Testis (tissue), 3 donors: ENCODE measurements around the gene DOC2A. TPM values are rescaled to one million over a fixed set of nuclear protein-coding genes. Genes with fewer than 3 reads are reported as not detected.
"Not testable (repeated sequence)": the region's sequence is repeated elsewhere in the genome, so short reads cannot be mapped to it uniquely, and the experiment has no call there.

Experiments used
- DNase-seq: peaks from one replicate; pipeline ENCODE4 v3.0.0-alpha.2; 2019
- H3K27ac ChIP-seq, 2 donors: fragments of 200-600 bp; sonication (generic); one replicate each; pipeline ENCODE4 v1.5.1; 2019
- H3K27me3 ChIP-seq: fragments of 200-600 bp; sonication (generic); one replicate; pipeline ENCODE4 v1.5.1; 2019
- H3K36me3 ChIP-seq: fragments of 200-600 bp; sonication (generic); one replicate; pipeline ENCODE4 v1.5.1; 2017; ENCODE audit warnings: low read depth; ENCODE audit errors: missing control alignments
- H3K4me1 ChIP-seq: fragments of 200-600 bp; sonication (generic); one replicate; pipeline ENCODE4 v1.5.1; 2019
- H3K4me3 ChIP-seq, 2 donors: fragments of 200-600 bp; sonication (generic); one replicate each; pipeline ENCODE4 v1.5.1; 2017 to 2019
- H3K9me3 ChIP-seq: fragments of 200-600 bp; sonication (generic); one replicate; pipeline ENCODE4 v1.5.1; 2017
- CTCF ChIP-seq, 3 experiments: fragments of 450-650 bp in 2 of 3; fragments of 200-600 bp in 1 of 3; sonication (generic) in 1 of 3; IDR thresholded peaks; one replicate each; pipeline ENCODE4 v1.5.1; 2016 to 2019; ENCODE audit warnings: antibody characterized with exemption in 3 of 3, mild to moderate bottlenecking in 2 of 3, moderate library complexity in 1 of 3
- POLR2A ChIP-seq: fragments of 450-650 bp; IDR thresholded peaks from one replicate; pipeline ENCODE4 v1.6.1; 2017; ENCODE audit warnings: antibody characterized with exemption, mild to moderate bottlenecking, moderate library complexity
- WGBS, 2 donors: methylation state at CpG; one replicate each; pipeline ENCODE4 v1.1.5; 2018; 5-methylcytosine and 5-hydroxymethylcytosine counted together
- intact Hi-C: fragments of 100-400 bp; cut with DNase I; formaldehyde crosslinking; loops from one replicate; pipeline ENCODE4 v1.15.1; 2023; ENCODE audit warnings: low total_unique reads
- polyA plus RNA-seq: library from polyadenylated mRNA; stranded (reverse); fragments of 350-450 nt; fragmentation: Illumina TruSeq; extraction: RNeasy Lipid Tissue Mini Kit (QIAGEN cat#74804); gene quantifications from one replicate; pipeline ENCODE4 v1.2.3, GENCODE V29; 2014; ENCODE audit warnings: low read depth, low replicate concordance; ENCODE audit not compliant: insufficient read depth
- total RNA-seq, 2 donors: library from RNA; depleted of rRNA; stranded (reverse); fragments of >200 nt; gene quantifications; one replicate each; pipeline ENCODE4 v1.2.3, GENCODE V29; 2016

The DOC2A gene
- total and polyA plus RNA-seq, 3 donors from 2014 or later = 28.3 to 75.1 (median 45.3) TPM

- H3K4me3 ChIP-seq = peak within 1 kb of the TSS; percentile 81 to 89
- H3K27me3 ChIP-seq = no peaks in the 10 kb centered on the region
- intact Hi-C loops = no loop called here
- peak within 1 kb of the TSS; percentile 89 to 96 for H3K27ac ChIP-seq
- H3K9me3 ChIP-seq = no peaks in the 10 kb centered on the region
- H3K36me3 ChIP-seq = no peaks in the 10 kb centered on the region
- peak; percentile 93 for DNase-seq
- WGBS, 2 donors = 1 to 2% methylated on average over 11 to 72 of the region's 75 CpGs
- peaks cover 17% of the 10 kb centered on the region for H3K4me1 ChIP-seq
- peak; percentile 39 for TF ChIP-seq POLR2A
- peak; percentile 21 to 83 (median 80) for TF ChIP-seq CTCF (IDR thresholded peaks at IDR 0.05)
These were observed 49.1 kb downstream of the DOC2A start, which contains the start of gene TMEM219 for GRCh38 chr16:29961479-29962343. Gene TMEM219, plus strand, starts transcription at chr16:29962079. Its CDS starts 1,065 bp downstream, at chr16:29963144.

GRCh38 chr16:29961127-29961478 lies 49.7 kb downstream of the DOC2A start:
- no peak for DNase-seq
- peak overlapping the region; percentile 89 to 96 for H3K27ac ChIP-seq
- no peaks in the 10 kb centered on the region for H3K36me3 ChIP-seq
- intact Hi-C loops = no loop called here
- H3K4me1 ChIP-seq = peaks cover 17% of the 10 kb centered on the region
- H3K27me3 ChIP-seq = no peaks in the 10 kb centered on the region
- TF ChIP-seq POLR2A = no peak
- no peak for TF ChIP-seq CTCF (IDR thresholded peaks at IDR 0.05)
- 32 to 42% methylated on average over 6 to 10 of the region's 10 CpGs for WGBS, 2 donors
- H3K4me3 ChIP-seq = peak overlapping the region; percentile 81 to 89
- no peaks in the 10 kb centered on the region for H3K9me3 ChIP-seq

- intact Hi-C loops, H3K36me3 ChIP-seq, H3K27me3 ChIP-seq, H3K27ac ChIP-seq, DNase-seq, H3K9me3 ChIP-seq, H3K4me3 ChIP-seq: not testable (repeated sequence)
- WGBS, 2 donors = 84 to 88% methylated on average over 4 of the region's 4 CpGs
- peaks cover 17% of the 10 kb centered on the region for H3K4me1 ChIP-seq
These were observed 51.0 kb downstream of the DOC2A start for GRCh38 chr16:29959821-29960220.

GRCh38 chr16:29959293-29959692 lies 51.5 kb downstream of the DOC2A start:
- no peaks in the 10 kb centered on the region for H3K27me3 ChIP-seq
- WGBS, 2 donors = 85 to 90% methylated on average over 4 to 9 of the region's 9 CpGs
- intact Hi-C loops = no loop called here
- no peak overlapping the region for H3K4me3 ChIP-seq
- no peaks in the 10 kb centered on the region for H3K36me3 ChIP-seq
- TF ChIP-seq CTCF (IDR thresholded peaks at IDR 0.05) = no peak
- TF ChIP-seq POLR2A = no peak
- H3K9me3 ChIP-seq = no peaks in the 10 kb centered on the region
- H3K27ac ChIP-seq = no peak overlapping the region
- peaks cover 13% of the 10 kb centered on the region for H3K4me1 ChIP-seq
- DNase-seq = no peak

- no peaks in the 10 kb centered on the region for H3K36me3 ChIP-seq
- H3K9me3 ChIP-seq = no peaks in the 10 kb centered on the region
- no peak for DNase-seq
- no peak overlapping the region for H3K4me3 ChIP-seq
- H3K27ac ChIP-seq = no peak overlapping the region
- 87 to 94% methylated on average over 5 of the region's 5 CpGs for WGBS, 2 donors
- intact Hi-C loops = no loop called here
- H3K4me1 ChIP-seq = peaks cover 11% of the 10 kb centered on the region
- no peak for TF ChIP-seq POLR2A
- no peak for TF ChIP-seq CTCF (IDR thresholded peaks at IDR 0.05)
- H3K27me3 ChIP-seq = no peaks in the 10 kb centered on the region
These were observed 52.1 kb downstream of the DOC2A start for GRCh38 chr16:29958756-29959155.

Other genes starting within 250 kb of the DOC2A start
- under 1 TPM in 1 of 2 donors, not detected in 1; 0.12 TPM for gene ZG16, start 232.8 kb downstream of the DOC2A start, total RNA-seq
- not detected for gene ZG16, start 232.8 kb downstream of the DOC2A start, polyA plus RNA-seq
- 10 to 100 TPM; 79.8 to 85.1 TPM for gene KIF22, start 220.3 kb downstream of the DOC2A start, total RNA-seq
- 69.6 TPM for gene KIF22, start 220.3 kb downstream of the DOC2A start, polyA plus RNA-seq
- 100 to 1,000 TPM; 173 to 186 TPM for gene MAZ, start 204.5 kb downstream of the DOC2A start, total RNA-seq
- 217 TPM for gene MAZ, start 204.5 kb downstream of the DOC2A start, polyA plus RNA-seq
- gene PRRT2, start 198.8 kb downstream of the DOC2A start, total RNA-seq = 10 to 100 TPM; 13.3 to 18.0 TPM
- gene PRRT2, start 198.8 kb downstream of the DOC2A start, polyA plus RNA-seq = 8.0 TPM
- gene PAGR1, start 194.9 kb downstream of the DOC2A start, total RNA-seq = 10 to 100 TPM; 53.0 to 68.4 TPM
- 36.1 TPM for gene PAGR1, start 194.9 kb downstream of the DOC2A start, polyA plus RNA-seq
- 100 to 1,000 TPM; 147 to 224 TPM for gene MVP, start 190.6 kb downstream of the DOC2A start, total RNA-seq
- gene MVP, start 190.6 kb downstream of the DOC2A start, polyA plus RNA-seq = 119 TPM
- gene CDIPT, start 147.8 kb downstream of the DOC2A start, total RNA-seq = 100 to 1,000 TPM in 1 of 2 donors, 10 to 100 TPM in 1; 90.3 to 100 TPM
- 68.7 TPM for gene CDIPT, start 147.8 kb downstream of the DOC2A start, polyA plus RNA-seq
- gene SEZ6L2, start 111.5 kb downstream of the DOC2A start, total RNA-seq = 10 to 100 TPM; 43.7 to 57.5 TPM
- 40.9 TPM for gene SEZ6L2, start 111.5 kb downstream of the DOC2A start, polyA plus RNA-seq
- 10 to 100 TPM in 1 of 2 donors, 1 to 10 TPM in 1; 6.2 to 13.7 TPM for gene ASPHD1, start 110.5 kb downstream of the DOC2A start, total RNA-seq
- gene ASPHD1, start 110.5 kb downstream of the DOC2A start, polyA plus RNA-seq = 11.1 TPM
- gene KCTD13, start 84.8 kb downstream of the DOC2A start, total RNA-seq = 100 to 1,000 TPM; 202 to 241 TPM
- gene KCTD13, start 84.8 kb downstream of the DOC2A start, polyA plus RNA-seq = 126 TPM
- 100 to 1,000 TPM; 160 to 203 TPM for gene TMEM219, start 48.9 kb downstream of the DOC2A start, total RNA-seq
- 280 TPM for gene TMEM219, start 48.9 kb downstream of the DOC2A start, polyA plus RNA-seq
- 100 to 1,000 TPM; 126 to 140 TPM for gene TAOK2, start 37.2 kb downstream of the DOC2A start, total RNA-seq
- 66.5 TPM for gene TAOK2, start 37.2 kb downstream of the DOC2A start, polyA plus RNA-seq
- gene HIRIP3, start 15.4 kb downstream of the DOC2A start, total RNA-seq = 10 to 100 TPM; 32.1 to 40.2 TPM
- 57.3 TPM for gene HIRIP3, start 15.4 kb downstream of the DOC2A start, polyA plus RNA-seq
- gene INO80E, start 14.8 kb downstream of the DOC2A start, total RNA-seq = 10 to 100 TPM; 64.0 to 72.3 TPM
- gene INO80E, start 14.8 kb downstream of the DOC2A start, polyA plus RNA-seq = 98.1 TPM
- gene C16orf92, start 12.2 kb upstream of the DOC2A start, total RNA-seq = 10 to 100 TPM; 12.4 to 91.3 TPM
- gene C16orf92, start 12.2 kb upstream of the DOC2A start, polyA plus RNA-seq = 20.3 TPM
- 10 to 100 TPM; 51.8 to 82.7 TPM for gene TLCD3B, start 20.2 kb upstream of the DOC2A start, total RNA-seq
- 194 TPM for gene TLCD3B, start 20.2 kb upstream of the DOC2A start, polyA plus RNA-seq
- 100 to 1,000 TPM; 373 to 521 TPM for gene ALDOA, start 54.7 kb upstream of the DOC2A start, total RNA-seq
- 467 TPM for gene ALDOA, start 54.7 kb upstream of the DOC2A start, polyA plus RNA-seq
- 100 to 1,000 TPM in 1 of 2 donors, 10 to 100 TPM in 1; 82.1 to 109 TPM for gene PPP4C, start 65.0 kb upstream of the DOC2A start, total RNA-seq
- gene PPP4C, start 65.0 kb upstream of the DOC2A start, polyA plus RNA-seq = 154 TPM
- gene TBX6, start 80.9 kb upstream of the DOC2A start, total RNA-seq = 1 to 10 TPM; 1.3 to 2.9 TPM
- 1.7 TPM for gene TBX6, start 80.9 kb upstream of the DOC2A start, polyA plus RNA-seq
- gene YPEL3, start 85.2 kb upstream of the DOC2A start, total RNA-seq = 10 to 100 TPM; 69.4 to 75.3 TPM
- 55.3 TPM for gene YPEL3, start 85.2 kb upstream of the DOC2A start, polyA plus RNA-seq
- gene GDPD3, start 102.5 kb upstream of the DOC2A start, total RNA-seq = 1 to 10 TPM; 1.5 to 4.0 TPM
- gene GDPD3, start 102.5 kb upstream of the DOC2A start, polyA plus RNA-seq = 7.2 TPM
- gene MAPK3, start 112.2 kb upstream of the DOC2A start, total RNA-seq = 10 to 100 TPM; 69.4 to 81.8 TPM
- gene MAPK3, start 112.2 kb upstream of the DOC2A start, polyA plus RNA-seq = 109 TPM
- 1 to 10 TPM; 4.4 to 9.6 TPM for gene CORO1A, start 172.6 kb upstream of the DOC2A start, total RNA-seq
- 19.7 TPM for gene CORO1A, start 172.6 kb upstream of the DOC2A start, polyA plus RNA-seq
- 100 to 1,000 TPM; 133 to 161 TPM for gene BOLA2B, start 182.6 kb upstream of the DOC2A start, total RNA-seq
- 70.9 TPM for gene BOLA2B, start 182.6 kb upstream of the DOC2A start, polyA plus RNA-seq
- 10 to 100 TPM; 42.4 to 44.8 TPM for gene SLX1A, start 182.8 kb upstream of the DOC2A start, total RNA-seq
- 10.4 TPM for gene SLX1A, start 182.8 kb upstream of the DOC2A start, polyA plus RNA-seq
- 10 to 100 TPM in 1 of 2 donors, 1 to 10 TPM in 1; 6.8 to 20.0 TPM for gene SULT1A3, start 188.2 kb upstream of the DOC2A start, total RNA-seq
- gene SULT1A3, start 188.2 kb upstream of the DOC2A start, polyA plus RNA-seq = 6.4 TPM
- 10 to 100 TPM; 11.0 to 15.7 TPM for gene NPIPB13, start 237.5 kb upstream of the DOC2A start, total RNA-seq
- gene NPIPB13, start 237.5 kb upstream of the DOC2A start, polyA plus RNA-seq = 4.7 TPM